ENCODE results near the gene MYLIP. TPM values are rescaled to one million over a fixed set of nuclear protein-coding genes. Genes with fewer than 3 reads are reported as not detected.

Gene MYLIP
- total and polyA plus RNA-seq, 2 donors (not counting 1 experiment from before 2014, with no cell fraction given): 40.6 to 104 TPM

DNA sequence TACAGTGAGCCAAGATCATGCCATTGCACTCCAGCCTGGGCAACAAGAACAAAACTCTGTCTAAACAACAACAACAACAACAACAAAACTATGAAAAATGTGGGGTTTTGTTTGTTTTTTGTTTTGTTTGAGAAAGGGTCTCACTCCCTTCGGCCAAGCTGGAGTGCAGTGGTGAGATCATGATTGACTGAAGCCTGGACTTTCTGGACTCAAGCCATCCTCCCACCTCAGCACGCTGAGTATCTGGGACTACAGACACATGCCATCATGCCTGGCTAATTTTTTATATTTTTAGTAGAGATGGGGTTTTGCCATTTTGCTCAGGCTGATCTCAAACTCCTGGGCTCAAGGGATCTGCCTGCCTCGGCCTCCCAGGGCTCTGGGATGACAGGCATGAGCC is 2.8 kb upstream of the MYLIP start:
- intact Hi-C loops (cut with micrococcal nuclease): loop anchor here (5.0 kb wide), 1 partner anchor 244 kb away; no protein-coding TSS in a partner anchor

DNA sequence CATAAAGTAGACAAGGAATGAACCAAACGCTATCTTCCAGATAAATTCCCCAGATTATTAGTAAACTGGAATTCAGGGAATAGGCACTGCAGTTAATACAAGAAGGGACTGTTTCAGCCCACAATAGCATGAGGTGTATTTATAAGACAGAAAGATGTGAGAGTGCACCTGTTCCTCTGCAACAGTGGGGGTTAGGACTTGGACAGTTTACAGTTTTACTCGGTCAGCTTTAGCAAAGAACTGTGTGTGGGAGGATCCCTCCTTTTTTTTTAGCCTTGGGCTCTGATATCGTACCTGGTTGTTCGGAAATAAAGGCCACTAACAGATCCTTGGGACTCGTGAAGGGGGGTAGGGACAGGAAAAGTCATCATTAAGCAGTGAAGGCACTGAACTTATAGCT is 2.0 kb upstream of the MYLIP start:
- peaks cover 36% of the 10 kb centered on the region for H3K4me1 Mint-ChIP-seq
- no peaks in the 10 kb centered on the region for H3K9me3 ChIP-seq (ENCODE audit: control extremely low read depth in 1 of 3, control insufficient read depth in 2 of 3, insufficient read depth in 1 of 3, low read length in 2 of 3)
- no peak for ATAC-seq (ENCODE audit: low read depth)
- no peak for DNase-seq
- H2AFZ ChIP-seq (ENCODE audit: insufficient read depth, low read depth, low read length, poor library complexity, severe bottlenecking): no peak overlapping the region
- H3K4me1 ChIP-seq (ENCODE audit: control insufficient read depth in 2 of 2, insufficient read depth in 2 of 2, low read length in 2 of 2): peaks cover 20 to 26% of the 10 kb centered on the region in 2 donors
- H3K27ac Mint-ChIP-seq: no peak overlapping the region
- intact Hi-C loops (cut with micrococcal nuclease): loop anchor here (5.0 kb wide), 1 partner anchor 245 kb away; no protein-coding TSS in a partner anchor
- TF ChIP-seq, protein P1, sequence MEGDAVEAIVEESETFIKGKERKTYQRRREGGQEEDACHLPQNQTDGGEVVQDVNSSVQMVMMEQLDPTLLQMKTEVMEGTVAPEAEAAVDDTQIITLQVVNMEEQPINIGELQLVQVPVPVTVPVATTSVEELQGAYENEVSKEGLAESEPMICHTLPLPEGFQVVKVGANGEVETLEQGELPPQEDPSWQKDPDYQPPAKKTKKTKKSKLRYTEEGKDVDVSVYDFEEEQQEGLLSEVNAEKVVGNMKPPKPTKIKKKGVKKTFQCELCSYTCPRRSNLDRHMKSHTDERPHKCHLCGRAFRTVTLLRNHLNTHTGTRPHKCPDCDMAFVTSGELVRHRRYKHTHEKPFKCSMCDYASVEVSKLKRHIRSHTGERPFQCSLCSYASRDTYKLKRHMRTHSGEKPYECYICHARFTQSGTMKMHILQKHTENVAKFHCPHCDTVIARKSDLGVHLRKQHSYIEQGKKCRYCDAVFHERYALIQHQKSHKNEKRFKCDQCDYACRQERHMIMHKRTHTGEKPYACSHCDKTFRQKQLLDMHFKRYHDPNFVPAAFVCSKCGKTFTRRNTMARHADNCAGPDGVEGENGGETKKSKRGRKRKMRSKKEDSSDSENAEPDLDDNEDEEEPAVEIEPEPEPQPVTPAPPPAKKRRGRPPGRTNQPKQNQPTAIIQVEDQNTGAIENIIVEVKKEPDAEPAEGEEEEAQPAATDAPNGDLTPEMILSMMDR (IDR thresholded peaks at IDR 0.05): no peak
- TF ChIP-seq EZH2 (IDR thresholded peaks at IDR 0.05; ENCODE audit: borderline replicate concordance, insufficient read depth, low read depth, low read length, poor library complexity, severe bottlenecking): no peak
- H3K9ac ChIP-seq (ENCODE audit: low read length): no peak overlapping the region
- H3K27me3 Mint-ChIP-seq: peaks cover 15% of the 10 kb centered on the region
- no peak overlapping the region for H3K4me2 ChIP-seq (replicated peaks; ENCODE audit: low read depth, low read length, poor library complexity, severe bottlenecking)
- H3K27me3 ChIP-seq (replicated peaks in 1 of 4; ENCODE audit: control extremely low read depth in 1 of 4, control insufficient read depth in 3 of 4, insufficient read depth in 4 of 4, low read length in 3 of 4): no peaks in the 10 kb centered on the region
- no peaks in the 10 kb centered on the region for H3K9me3 Mint-ChIP-seq (ENCODE audit: insufficient read depth)
- peaks cover 35% of the 10 kb centered on the region for H3K79me2 ChIP-seq (ENCODE audit: control insufficient read depth, insufficient read depth, low read length)
- CTCF ChIA-PET: interaction anchor here (0.9 to 12.2 kb wide), 5 partner anchors 56 to 434 kb away, joined by 3 to 123 read pairs (median 14); no protein-coding TSS in a partner anchor
- no peak overlapping the region for H3K27ac ChIP-seq (ENCODE audit: low read length in 2 of 2)
- WGBS (ENCODE audit: insufficient coverage): 78% methylated on average over 1 of the region's 5 CpGs
- peaks cover 0 to 7% of the 10 kb centered on the region in 2 experiments for H3K36me3 ChIP-seq (replicated peaks in 1 of 2; ENCODE audit: control extremely low read depth in 1 of 2, control insufficient read depth in 1 of 2, extremely low read depth in 1 of 2, insufficient read depth in 2 of 2, low read length in 1 of 2)
- POLR2A ChIA-PET: no interaction called here
- H3K4me3 ChIP-seq (ENCODE audit: control extremely low read depth in 1 of 5, extremely low read depth in 1 of 5, insufficient read depth in 1 of 5, low read depth in 2 of 5, low read length in 4 of 5): no peak overlapping the region
- H4K20me1 ChIP-seq (ENCODE audit: control insufficient read depth, insufficient read depth, low read length, poor library complexity, severe bottlenecking): peaks cover 29% of the 10 kb centered on the region
- peak overlapping the region; percentile 30 for H3K4me3 Mint-ChIP-seq

More for the DNA sequence above, 2.8 kb upstream of the MYLIP start:
- Mint-ChIP-seq H3K9me3 (ENCODE audit: insufficient read depth) (no peaks in the 10 kb centered on the region), H3K4me1 (peaks cover 31% of the 10 kb centered on the region), H3K4me3 (no peak overlapping the region), H3K27me3 (peaks cover 17% of the 10 kb centered on the region), H3K27ac (no peak overlapping the region)
- 83% methylated on average over 1 of the region's 3 CpGs for WGBS (ENCODE audit: insufficient coverage)
- no peak overlapping the region for H3K9ac ChIP-seq (ENCODE audit: low read length)
- ChIA-PET CTCF (interaction anchor here (0.9 to 12.2 kb wide), 4 partner anchors 80 to 433 kb away, joined by 3 to 123 read pairs (median 6); no protein-coding TSS in a partner anchor), POLR2A (no interaction called here)
- H3K4me3 ChIP-seq (ENCODE audit: control extremely low read depth in 1 of 5, extremely low read depth in 1 of 5, insufficient read depth in 1 of 5, low read depth in 2 of 5, low read length in 4 of 5): no peak overlapping the region
- peaks cover 21% of the 10 kb centered on the region for H4K20me1 ChIP-seq (ENCODE audit: control insufficient read depth, insufficient read depth, low read length, poor library complexity, severe bottlenecking)
- no peaks in the 10 kb centered on the region for H3K27me3 ChIP-seq (replicated peaks in 1 of 4; ENCODE audit: control extremely low read depth in 1 of 4, control insufficient read depth in 3 of 4, insufficient read depth in 4 of 4, low read length in 3 of 4)
- no peak overlapping the region for H2AFZ ChIP-seq (ENCODE audit: insufficient read depth, low read depth, low read length, poor library complexity, severe bottlenecking)
- no peak overlapping the region for H3K4me2 ChIP-seq (replicated peaks; ENCODE audit: low read depth, low read length, poor library complexity, severe bottlenecking)
- H3K9me3 ChIP-seq (ENCODE audit: control extremely low read depth in 1 of 3, control insufficient read depth in 2 of 3, insufficient read depth in 1 of 3, low read length in 2 of 3): no peaks in the 10 kb centered on the region
- TF ChIP-seq, protein P1 (IDR thresholded peaks at IDR 0.05): no peak
- TF ChIP-seq EZH2 (IDR thresholded peaks at IDR 0.05; ENCODE audit: borderline replicate concordance, insufficient read depth, low read depth, low read length, poor library complexity, severe bottlenecking): no peak
- no peak for ATAC-seq (ENCODE audit: low read depth)
- H3K4me1 ChIP-seq (ENCODE audit: control insufficient read depth in 2 of 2, insufficient read depth in 2 of 2, low read length in 2 of 2): peaks cover 12 to 18% of the 10 kb centered on the region in 2 donors
- peaks cover 27% of the 10 kb centered on the region for H3K79me2 ChIP-seq (ENCODE audit: control insufficient read depth, insufficient read depth, low read length)
- DNase-seq: no peak
- H3K36me3 ChIP-seq (replicated peaks in 1 of 2; ENCODE audit: control extremely low read depth in 1 of 2, control insufficient read depth in 1 of 2, extremely low read depth in 1 of 2, insufficient read depth in 2 of 2, low read length in 1 of 2): no peaks in the 10 kb centered on the region
- no peak overlapping the region for H3K27ac ChIP-seq (ENCODE audit: low read length in 2 of 2)

All from B cell (primary cell).